GM10248 (cell line): ENCODE results near the gene SCLY.
"Not testable (repeated sequence)": the region's sequence is repeated elsewhere in the genome, so short reads cannot be mapped to it uniquely, and the experiment has no call there.

Experiments
- CTCF ChIA-PET: fragments of 300-600 bp; sonication (Branson Sonifier 250); formaldehyde crosslinking; extraction: SDS; loops from one replicate; lab custom pipeline; 2021; ENCODE audit warnings: antibody characterized with exemption; lab: Yijun Ruan, JAX
- POLR2A ChIA-PET: fragments of 350-650 bp; sonication (Branson Sonifier 250); formaldehyde crosslinking; extraction: SDS; loops from one replicate; lab custom pipeline; 2020; ENCODE audit warnings: antibody characterized with exemption; lab: Yijun Ruan, JAX
- DNase-seq: peaks from one replicate; pipeline ENCODE4 v3.0.0; 2012; ENCODE audit errors: extremely low spot score
- CTCF ChIP-seq: IDR thresholded peaks from 2 replicates; pipeline ENCODE4 v1.5.1; 2012; ENCODE audit warnings: mild to moderate bottlenecking, low read depth; ENCODE audit errors: extremely low read depth, missing control alignments, control extremely low read depth

Gene SCLY

GRCh38 chr2:238043851-238044250, 16.9 kb upstream of the SCLY start:
- POLR2A ChIA-PET = no interaction called here
- CTCF ChIA-PET = no interaction called here
- DNase-seq = no peak
- TF ChIP-seq CTCF = no peak

- DNase-seq = no peak
- TF ChIP-seq CTCF = no peak
- ChIA-PET POLR2A (no interaction called here), CTCF (interaction anchor here (0.7 to 1.4 kb wide), 2 partner anchors 9 to 14 kb away, joined by 3 read pairs; no protein-coding TSS in a partner anchor)
Observed at GRCh38 chr2:238045575-238045974, 15.2 kb upstream of the SCLY start.

GRCh38 chr2:238046725-238047270, 14.0 kb upstream of the SCLY start:
- DNase-seq = no peak
- CTCF ChIA-PET = no interaction called here
- POLR2A ChIA-PET = no interaction called here
- no peak for TF ChIP-seq CTCF

- DNase-seq = no peak
- TF ChIP-seq CTCF = no peak
- POLR2A ChIA-PET = no interaction called here
- CTCF ChIA-PET = interaction anchor here (1.1 kb wide), 1 partner anchor 130 kb away, joined by 3 read pairs; no protein-coding TSS in a partner anchor
Observed at GRCh38 chr2:238053191-238053776, 7.5 kb upstream of the SCLY start.

GRCh38 chr2:238055841-238056240, 5.0 kb upstream of the SCLY start:
- TF ChIP-seq CTCF = no peak
- ChIA-PET CTCF (no interaction called here), POLR2A (no interaction called here)
- no peak for DNase-seq

GRCh38 chr2:238057696-238058575, 2.9 kb upstream of the SCLY start:
- POLR2A ChIA-PET, DNase-seq: not testable (repeated sequence)
- CTCF ChIA-PET = interaction anchor here (0.6 kb wide), 1 partner anchor 8 kb away, joined by 3 read pairs; no protein-coding TSS in a partner anchor

DNA sequence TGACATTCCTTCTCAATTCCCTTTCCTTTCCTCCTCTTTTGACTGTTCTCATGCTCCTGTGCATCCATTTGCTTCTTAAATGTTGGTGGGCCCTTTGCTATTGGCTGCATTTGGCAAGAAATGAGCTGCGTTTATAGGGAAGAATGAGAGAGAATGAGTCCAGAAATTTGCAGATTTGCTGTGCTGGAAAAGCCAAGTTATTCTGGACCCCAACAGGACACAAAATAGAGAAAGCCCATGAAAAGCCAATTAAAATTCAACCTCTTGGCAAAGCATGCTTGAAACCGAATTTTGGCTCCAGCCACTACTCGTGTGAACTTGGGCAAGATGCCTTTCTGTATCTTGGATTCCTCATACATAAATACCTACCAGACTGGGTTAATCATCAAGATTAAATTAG, 1.3 kb upstream of the SCLY start:
- CTCF ChIA-PET = interaction anchor here (1.1 kb wide), 1 partner anchor 13 kb away, joined by 3 read pairs; no protein-coding TSS in a partner anchor
- POLR2A ChIA-PET = no interaction called here
- no peak for TF ChIP-seq CTCF
- DNase-seq = no peak
